HG03342 (cell line): ENCODE measurements around the gene CYBA.

Experiments
- ATAC-seq: cut with Tn5 transposase; IDR thresholded peaks from one replicate; pipeline ENCODE4 v1.9.1; 2021; ENCODE audit warnings: mild to moderate bottlenecking, moderate library complexity; ENCODE audit not compliant: unreplicated experiment

CYBA gene

GRCh38 chr16:88595101-88595500, 55.8 kb downstream of the CYBA start:
- ATAC-seq, result no peak

GRCh38 chr16:88593910-88594309, 56.9 kb downstream of the CYBA start:
- ATAC-seq, result no peak

GRCh38 chr16:88593489-88593888, 57.4 kb downstream of the CYBA start:
- ATAC-seq, result no peak
